Right ventricle myocardium superior (tissue), 1 donor: Measurements from ENCODE around the gene LDLRAD4. TPM values are rescaled to one million over a fixed set of nuclear protein-coding genes. Genes with fewer than 3 reads are reported as not detected.
A peak's percentile ranks its signal among the peaks of the same experiment; 100 is the strongest.

Experiments
- ATAC-seq: fragments of 200-7000 bp; cut with Tn5 transposase; one replicate; pipeline ENCODE4 v1.9.1; 2020; ENCODE audit warnings: mild to moderate bottlenecking; ENCODE audit not compliant: poor library complexity
- DNase-seq: peaks from one replicate; pipeline ENCODE4 v3.0.0-alpha.2; 2020
- intact Hi-C: fragments of 100-400 bp; cut with DNase I; formaldehyde crosslinking; loops from one replicate; pipeline ENCODE4 v1.11.2; 2022
- total RNA-seq: library from RNA; stranded (reverse); fragmentation: NEBNext Ultra II Directional; extraction: Animal tissue kit (Norgen Biotek cat#: 25700); gene quantifications from one replicate; pipeline ENCODE4 v1.2.1, GENCODE V29; 2021
- donor health status: DM: no; HTN: yes; CAD: no; lungs with severe emphysema.

LDLRAD4 gene
- total RNA-seq, 1 donor from 2014 or later, result 29.3 TPM

DNA sequence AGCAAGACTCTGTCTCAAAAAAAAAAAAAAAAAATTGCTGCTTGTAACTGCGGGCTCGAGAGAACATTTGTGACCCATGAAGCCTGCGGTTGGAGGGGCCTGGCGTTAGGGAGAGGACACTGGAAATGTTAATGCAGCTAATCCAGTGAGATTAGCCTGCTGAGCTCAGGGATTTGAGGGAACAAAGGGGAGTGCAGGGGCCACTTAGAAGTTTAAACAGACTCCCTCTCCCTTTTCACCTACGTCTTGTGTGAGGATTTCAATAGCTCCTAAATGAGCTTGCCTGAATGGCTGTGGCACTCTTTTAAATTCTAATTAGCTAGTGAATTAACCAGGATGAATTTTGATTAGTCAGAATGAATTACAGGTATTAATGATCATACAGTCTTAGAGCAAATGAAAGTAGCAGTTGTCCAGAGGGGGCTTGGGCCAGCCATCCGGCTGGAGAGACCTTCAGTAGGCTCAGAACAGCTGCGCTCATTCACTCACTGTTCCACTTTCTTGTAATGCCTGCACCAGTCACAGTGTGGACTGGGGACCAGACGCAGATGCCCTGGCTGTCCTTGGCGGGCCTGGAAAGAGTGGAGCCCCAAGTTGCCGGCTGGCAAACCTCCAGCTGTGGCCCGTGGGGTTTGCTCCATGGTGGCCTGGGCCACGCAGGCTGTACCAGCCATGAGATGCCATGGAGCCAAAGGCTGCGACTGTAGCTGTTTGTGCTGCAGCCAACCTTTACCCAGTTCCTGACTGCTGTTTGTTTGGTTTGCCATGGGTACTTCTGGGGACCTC, 20.8 kb downstream of the LDLRAD4 start:
- ATAC-seq, result peak; percentile 18
- DNase-seq, result no peak
- intact Hi-C loops, result no loop called here

DNA sequence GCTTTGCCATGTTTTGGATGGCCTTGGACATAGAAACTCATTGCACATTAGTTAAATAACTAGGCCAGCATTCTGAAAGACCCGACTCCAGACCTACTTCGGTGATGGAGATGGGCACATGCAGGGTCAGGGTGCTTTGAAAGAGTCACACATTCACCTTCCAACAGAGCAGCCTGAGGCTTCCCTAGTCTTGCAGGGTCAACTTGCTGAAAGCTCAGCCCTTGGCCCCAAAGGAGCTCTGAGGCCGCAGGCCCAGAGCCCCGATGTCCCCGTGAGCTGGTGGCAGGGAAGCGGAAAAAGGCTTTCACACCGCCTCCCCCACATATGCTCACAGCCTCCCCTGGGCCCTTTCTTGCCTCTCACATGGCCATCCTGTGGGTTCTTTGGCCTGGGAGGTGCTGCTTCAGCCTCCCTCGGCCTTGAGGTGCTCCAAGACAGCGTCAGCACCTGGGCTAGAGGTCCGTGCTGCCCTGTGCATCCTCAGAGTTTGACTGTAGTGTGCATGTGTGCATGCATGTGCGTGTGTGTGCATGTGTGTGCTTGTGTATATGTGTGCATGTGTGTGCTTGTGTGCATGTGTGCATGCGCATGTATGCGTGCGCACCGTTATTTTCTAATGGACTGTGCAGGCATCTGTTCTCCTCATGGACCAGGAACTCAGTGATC, 21.6 kb downstream of the LDLRAD4 start:
- ATAC-seq (no peak), DNase-seq (no peak)
- intact Hi-C loops, result no loop called here

DNA sequence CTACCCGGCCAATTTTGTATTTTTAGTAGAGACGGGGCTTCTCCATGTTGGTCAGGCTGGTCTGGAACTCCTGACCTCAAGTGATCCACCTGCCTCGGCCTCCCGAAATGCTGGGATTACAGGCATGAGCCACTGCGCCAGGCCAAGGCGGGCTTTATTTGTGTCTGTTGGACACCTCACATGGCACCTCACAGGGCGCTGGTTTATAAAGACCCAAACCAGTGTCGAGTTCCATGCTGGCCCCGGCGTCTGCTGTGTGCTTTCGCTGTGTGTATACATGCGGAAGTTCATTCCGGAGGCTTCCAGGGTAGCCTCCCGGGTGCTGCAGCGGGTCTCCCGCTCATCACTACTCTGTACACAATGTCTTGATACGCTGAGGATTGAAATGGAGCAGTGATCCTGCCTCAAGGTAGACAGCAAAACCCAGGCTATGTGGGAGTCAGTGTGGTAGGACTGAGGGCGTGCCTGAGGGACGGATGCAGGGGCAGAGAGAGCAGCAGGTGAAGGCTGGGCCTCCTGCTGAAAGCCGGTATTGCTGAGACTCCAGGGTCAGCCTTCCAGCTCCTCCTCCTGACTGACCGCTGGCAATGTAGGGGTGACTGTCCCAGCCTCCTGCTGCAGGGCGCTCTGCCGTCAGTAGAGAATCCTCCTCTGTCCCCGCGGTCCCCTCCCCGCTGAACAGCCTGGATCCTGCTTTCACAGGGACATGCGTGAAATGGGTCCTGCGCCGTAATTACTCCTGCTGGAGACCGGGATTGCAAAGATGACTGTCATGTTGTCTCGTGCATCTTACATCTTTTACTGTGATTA, 22.7 kb downstream of the LDLRAD4 start:
- ATAC-seq (no peak), DNase-seq (no peak)
- intact Hi-C loops, result no loop called here

DNA sequence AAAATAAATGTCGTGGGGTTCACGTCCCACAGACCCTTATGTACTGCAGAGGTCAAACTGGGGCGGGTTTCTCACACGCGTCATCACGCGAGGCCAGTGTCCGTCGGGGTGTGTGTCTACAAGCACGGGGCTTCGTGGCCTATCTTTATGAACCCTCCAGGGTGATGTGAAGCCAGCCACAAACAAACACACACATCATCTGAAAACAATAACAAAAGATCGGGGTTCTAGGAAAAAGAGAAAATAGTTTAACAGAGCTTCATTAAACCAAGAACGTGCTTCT, 23.3 kb downstream of the LDLRAD4 start:
- DNase-seq (no peak), ATAC-seq (no peak)
- intact Hi-C loops, result no loop called here

DNA sequence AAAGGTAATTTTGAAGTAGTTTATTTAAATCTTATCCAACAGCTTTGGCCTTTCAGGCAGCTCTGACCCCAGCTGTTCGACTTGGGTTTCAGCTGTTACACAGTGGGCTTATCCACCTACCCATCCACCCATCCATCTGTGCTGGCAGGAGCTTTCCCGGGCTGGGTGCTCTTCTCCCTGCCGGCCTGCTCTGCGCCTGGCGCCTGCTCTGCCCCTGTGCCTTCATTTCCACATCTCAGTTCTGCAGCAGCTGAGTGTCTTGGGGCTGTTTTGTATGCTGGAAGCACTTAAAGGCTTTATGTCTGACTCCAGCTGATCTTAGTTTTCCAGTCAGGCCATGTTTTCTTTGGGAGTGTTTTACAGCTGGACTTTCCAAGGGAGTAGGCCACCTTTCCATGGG, 24.2 kb downstream of the LDLRAD4 start:
- no peak for ATAC-seq
- DNase-seq, result no peak
- intact Hi-C loops, result no loop called here

DNA sequence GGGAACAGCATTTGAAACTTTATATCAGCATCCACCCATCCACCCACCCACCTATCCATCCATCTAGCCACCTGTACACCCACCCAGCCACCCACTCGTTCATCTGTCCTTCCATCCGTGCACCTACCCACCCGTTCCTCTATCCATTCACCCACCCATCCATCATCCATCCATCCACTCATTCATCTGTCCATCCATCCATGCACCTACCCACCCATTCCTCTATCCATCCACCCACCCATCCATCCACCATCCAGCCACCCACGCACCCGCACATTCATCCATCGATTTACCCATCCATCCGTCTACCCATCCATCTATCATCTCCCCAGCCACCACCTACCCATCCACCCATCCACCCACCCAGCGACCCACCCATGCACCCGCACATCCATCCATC, 24.8 kb downstream of the LDLRAD4 start:
- no peak for DNase-seq
- ATAC-seq, result no peak
- intact Hi-C loops, result no loop called here

DNA sequence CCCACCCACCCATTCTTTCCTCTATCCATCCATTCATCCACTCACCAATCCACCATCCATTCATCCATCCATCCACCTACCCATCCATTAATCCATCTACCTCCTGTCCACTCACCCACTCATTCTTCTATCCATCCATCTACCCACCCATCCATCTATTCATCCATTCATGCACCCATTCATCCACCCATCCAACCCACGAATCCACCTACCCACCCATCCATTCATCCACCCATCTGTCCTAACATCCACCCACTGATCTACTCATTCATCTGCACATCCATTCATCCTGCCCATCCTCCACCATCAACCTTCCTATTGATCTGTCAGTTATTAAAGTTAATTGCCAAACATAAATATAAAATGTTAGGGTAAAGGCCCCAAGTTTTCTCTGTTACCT, 25.6 kb downstream of the LDLRAD4 start:
- DNase-seq, result no peak

DNA sequence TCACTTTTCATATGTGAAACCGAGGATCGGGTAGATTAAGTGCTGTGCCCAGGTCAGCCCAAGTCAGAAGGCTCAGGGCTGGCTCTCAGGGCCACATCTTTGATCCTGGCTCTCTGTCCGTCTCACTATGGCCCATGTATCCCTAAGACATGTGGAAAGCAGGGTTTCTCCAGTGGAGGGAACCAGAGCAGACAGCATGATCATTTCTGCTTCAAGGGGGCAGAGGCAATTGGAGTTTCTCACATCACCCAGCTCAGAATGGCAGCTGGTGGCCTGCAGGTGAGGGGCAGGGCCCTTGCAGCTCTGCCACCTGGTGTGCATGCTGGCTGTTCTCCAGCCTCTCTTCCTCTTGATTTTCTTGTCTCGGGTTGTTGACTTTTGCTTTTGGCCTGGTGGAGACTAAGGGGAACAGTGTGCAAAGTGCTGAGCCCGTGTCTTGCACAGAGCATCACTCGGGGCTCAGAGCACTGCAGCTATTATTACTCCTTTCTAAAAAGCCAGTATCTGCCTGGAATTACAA, 27.0 kb downstream of the LDLRAD4 start:
- intact Hi-C loops, result no loop called here
- ATAC-seq, result no peak

More for the DNA sequence above, 25.6 kb downstream of the LDLRAD4 start:
- intact Hi-C loops, result no loop called here
- no peak for ATAC-seq

DNA sequence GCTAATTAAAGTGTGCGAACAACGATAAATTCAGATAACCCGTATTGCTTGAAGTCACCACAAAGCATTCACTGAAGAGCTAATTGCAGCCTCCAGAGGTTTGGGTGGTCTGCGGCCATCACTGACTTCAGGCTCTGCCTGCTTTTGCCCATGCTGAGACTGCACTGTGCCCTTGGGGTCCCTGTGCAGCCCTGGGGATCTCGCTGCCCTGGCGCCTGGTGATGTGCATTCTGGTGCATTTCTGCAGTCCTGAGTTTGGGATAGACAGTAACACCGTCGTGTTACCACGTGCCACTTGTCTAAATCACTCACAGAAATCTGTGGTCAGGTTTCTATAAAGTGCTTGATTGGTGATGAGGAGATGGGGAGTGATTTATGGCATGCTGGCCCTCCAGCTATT, 27.6 kb downstream of the LDLRAD4 start:
- DNase-seq (no peak), ATAC-seq (peak; percentile 23)
- intact Hi-C loops, result no loop called here

More for the DNA sequence above, 27.0 kb downstream of the LDLRAD4 start:
- DNase-seq, result no peak

DNA sequence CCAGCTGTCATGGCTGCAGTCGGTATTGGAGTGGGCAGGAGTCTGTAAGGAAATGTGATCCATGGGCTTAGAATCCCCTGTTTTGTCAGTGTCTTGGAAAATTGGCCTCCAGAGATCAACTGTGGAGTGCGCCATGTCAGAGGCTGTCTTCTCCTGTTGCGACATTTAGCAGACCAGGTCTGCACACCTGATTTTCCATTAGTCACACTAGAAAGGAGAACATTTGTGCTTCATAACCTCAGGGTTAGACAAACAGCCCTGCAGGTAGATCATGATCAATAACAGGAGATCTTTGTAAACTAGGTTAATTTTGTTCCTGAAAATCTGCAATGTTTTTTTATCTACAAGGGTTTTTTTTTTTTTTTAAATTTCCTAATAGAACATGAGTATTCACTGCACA, 28.0 kb downstream of the LDLRAD4 start:
- ATAC-seq (no peak), DNase-seq (no peak)
- intact Hi-C loops, result no loop called here

DNA sequence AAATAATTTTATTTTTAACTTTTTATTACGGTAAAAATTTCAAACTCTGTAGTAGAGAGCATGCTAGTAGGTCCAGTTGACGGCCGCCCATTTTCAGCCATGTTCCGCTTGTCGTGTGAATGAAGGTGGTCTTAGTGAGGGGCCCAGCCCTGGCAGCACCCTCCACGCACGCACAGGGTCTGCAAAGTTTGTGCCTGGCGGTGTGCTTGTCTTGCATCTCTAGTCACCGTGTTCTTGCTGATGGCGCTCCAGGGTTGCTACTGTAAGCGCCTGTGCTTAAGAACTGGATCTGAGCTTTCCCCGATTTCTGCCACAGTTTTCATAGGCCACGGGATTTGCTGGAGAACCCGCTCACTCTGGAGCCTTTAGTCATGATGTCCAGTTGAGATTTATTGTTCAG, 28.9 kb downstream of the LDLRAD4 start:
- no peak for ATAC-seq
- no peak for DNase-seq
- intact Hi-C loops, result no loop called here

DNA sequence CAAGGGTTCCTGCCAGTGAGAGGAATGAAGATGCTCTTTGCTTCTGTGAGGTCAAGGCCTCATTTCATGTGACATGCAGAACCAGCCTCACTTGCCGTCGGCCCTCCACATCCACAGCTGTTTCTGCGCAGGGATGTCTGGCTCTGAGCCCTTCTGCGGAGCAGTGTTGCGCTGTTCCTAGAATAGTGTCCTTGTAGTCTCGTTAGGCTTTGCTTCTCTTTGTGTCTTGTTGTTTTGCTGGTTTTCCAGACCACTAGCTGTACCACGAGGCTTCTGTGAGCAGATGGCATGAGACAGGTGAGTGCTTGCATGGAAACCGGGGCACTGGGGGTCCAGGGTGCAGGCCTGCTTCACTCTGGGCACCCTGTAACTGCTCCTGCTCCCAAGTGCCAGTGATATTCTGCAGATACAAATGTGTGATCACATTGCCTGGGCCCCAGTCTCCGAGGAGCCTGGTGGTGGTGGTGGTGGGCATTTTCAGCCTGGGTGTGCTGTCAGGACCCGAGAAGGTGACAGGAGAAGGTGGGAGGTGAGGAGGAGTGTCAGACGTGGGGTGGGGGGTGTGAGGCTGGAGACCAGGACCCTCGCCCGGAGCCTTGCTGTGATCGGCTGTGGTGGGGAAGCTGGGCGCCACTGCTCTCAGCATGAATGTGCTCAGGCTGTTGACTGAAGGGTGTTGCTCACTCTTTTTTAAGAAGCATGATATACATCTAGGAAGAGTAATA, 34.3 kb downstream of the LDLRAD4 start:
- intact Hi-C loops, result no loop called here
- no peak for DNase-seq

DNA sequence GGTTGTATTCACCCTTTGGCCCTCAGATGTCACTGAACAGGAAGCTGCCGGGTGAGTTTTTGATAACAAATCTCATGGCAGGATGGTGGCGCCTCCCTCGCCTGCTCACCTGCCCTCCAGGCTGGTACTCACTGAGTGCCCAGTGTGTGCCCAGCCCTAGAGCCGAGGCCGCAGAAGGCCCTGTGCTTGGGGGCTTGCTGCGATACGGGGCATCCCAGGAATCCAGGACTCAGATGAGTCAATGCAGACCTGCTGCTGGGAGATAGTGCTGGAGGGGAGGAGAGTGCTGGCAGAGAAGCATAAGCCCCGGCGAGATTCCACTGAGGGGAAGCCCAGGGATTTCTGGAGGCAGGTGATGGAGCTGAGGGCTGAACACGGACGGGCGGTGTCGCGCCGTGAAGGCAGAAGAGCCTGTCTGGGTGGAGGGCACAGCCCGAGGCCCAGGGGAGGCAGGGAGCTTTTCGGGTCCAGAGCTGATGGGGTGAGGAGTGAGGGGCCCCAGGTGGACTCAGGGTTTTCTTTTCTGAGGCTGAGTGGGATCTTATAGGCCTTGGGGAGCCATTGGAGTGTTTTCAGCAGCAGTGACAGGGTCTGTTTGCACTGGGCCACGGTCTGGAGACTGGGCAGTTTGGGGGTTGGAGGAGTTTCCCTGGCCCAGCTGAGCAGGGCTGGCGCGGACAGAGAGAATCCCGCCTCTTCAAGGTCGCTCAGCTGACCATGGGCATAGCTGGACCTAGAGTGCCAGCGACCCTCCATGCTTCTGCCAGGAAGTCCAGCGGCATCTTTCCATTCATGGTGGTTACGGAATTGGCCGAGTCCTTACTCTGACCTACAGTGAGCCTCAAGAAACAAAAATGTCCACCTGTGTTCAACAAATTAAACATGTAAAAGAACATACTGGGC, 35.5 kb downstream of the LDLRAD4 start:
- no peak for DNase-seq
- ATAC-seq, result peak; percentile 11
- intact Hi-C loops, result no loop called here

More for the DNA sequence above, 34.3 kb downstream of the LDLRAD4 start:
- ATAC-seq, result no peak

DNA sequence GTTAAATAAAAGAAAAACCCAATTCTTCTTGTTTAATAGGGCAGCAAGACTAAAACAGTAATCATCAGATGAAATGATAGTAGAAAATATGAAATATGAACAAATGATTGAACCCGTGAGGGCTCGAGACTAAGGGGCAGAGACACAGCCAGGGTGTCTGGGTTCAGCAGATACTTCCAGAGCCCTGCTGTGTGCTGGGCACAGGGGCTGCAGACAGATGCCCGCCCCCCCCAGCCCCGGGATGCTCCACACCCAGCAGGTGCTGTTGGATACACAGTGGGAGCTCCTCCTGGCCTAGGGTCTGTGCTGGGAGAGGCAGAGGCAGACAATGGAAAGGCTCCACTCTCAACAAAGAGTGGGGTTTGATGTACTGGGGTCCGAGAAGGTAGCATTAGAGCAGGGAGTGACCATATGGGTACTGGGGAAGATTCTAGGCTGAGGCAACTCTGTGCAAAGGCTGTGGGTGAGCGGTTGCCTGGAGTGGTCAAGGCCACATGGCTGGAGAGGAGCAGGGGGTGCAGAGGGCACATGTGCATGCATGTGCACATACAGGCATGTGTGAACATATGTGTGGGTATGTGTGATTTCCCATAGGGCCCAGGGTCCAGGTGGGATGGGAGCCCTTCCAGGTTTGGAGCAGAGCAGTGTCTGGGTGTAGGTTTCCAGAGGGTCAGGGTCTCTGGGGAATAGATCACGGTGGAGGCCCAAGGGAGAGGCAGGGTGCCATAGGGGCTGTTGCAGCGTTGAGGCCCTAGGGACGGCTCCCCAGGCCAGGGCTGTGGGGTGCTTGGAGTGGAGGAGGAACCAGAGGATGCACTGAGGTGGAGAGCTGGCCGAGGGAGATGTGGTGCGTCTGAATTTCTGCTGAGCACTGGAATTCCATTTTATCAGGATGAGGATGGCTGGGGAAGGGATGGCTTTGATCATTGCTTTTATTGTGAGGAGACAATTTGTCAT, 36.7 kb downstream of the LDLRAD4 start:
- ATAC-seq (no peak), DNase-seq (no peak)
- intact Hi-C loops, result no loop called here

DNA sequence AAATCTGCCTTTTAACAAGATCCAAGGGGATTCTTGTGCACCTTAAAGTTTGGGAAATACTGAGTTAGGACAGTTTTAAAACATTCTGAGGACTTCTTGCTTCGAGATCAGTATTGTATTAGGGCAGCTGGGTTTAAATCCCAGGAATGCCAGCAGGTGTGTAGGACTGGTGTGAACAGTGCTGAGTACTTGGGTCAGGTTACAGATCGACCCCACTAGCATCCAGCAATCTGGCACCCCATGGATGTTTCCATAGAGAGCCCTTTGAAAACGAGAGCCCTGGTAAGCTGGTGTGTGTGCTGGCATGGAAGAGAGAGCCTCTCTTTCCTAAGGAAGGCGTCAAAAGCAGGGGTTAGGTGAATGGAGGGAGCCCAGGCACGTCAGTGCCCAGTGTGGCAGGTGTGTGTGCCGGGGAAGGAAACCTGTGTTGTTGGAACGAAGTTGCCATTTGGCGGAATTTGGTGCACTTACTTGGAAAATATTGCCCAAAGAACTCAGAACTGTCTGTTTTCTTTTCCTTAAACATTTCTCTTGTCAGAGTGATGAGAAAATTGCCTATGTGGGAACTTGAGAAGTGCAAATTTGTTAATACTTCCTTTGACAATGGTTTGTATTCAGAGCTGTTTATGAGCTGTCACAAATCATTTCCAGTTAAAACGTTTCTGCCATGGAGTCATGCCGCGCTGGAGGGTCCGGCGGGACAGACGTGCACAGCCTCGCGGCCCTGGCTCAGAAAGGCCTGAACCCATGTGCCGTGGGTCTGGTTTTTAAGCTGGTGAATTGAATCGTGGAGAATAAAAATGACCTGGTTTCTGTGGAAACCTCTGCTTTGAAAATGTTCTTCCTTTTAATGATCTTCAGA, 38.1 kb downstream of the LDLRAD4 start:
- no peak for ATAC-seq
- intact Hi-C loops, result no loop called here
- no peak for DNase-seq

DNA sequence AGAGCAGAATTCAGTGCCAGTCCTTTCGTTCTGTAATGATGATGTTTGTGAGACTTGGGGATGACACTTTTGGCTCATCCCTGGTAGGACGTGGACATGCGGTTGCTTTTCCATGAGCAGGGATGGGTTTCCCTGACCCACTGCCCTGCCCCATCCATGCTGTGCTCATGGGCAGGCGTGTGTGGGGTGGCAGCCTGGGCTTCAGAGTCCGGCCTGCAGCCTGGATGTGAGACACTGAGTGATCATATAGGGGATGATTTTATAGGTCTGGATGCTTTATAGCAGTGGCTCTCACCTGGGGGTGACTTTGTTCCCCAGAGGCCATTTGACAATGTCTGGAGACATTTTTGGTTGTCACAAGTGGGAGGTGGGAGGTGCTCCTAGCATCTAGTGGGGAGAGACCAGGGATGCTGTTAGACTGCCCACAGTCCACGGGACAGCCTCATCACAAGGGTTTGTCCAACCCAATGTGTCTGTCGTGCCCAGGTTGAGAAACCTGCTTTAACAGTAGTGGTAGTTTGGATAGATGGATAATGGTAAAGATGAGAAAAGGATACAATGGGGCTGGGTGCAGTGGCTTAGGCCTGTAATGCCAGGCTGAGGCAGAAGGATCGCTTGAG, 38.9 kb downstream of the LDLRAD4 start:
- DNase-seq, result no peak
- intact Hi-C loops, result no loop called here
- ATAC-seq, result no peak
